ENCODE data around the gene TTI1.

The TTI1 gene

DNA sequence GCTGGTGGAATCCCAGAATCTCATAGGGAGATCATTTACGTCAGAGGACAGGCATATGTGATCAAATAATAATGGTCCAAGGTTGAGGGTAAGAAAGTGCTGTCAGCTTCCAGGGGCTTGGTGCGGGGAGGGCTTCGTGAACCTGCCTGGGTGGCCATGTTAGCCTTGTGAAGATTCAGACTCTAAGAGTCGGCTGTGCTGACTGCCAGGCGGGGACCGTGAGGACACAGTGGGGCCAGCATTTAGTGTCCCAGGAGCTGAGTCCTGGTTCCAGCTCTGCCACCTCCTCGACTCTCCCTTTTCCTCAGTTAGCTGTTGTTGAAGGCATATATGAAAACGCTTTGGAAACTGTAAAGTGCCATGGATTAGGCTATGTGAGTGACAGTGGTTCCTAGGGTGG lies 96.8 kb downstream of the TTI1 start:
- DNase-seq (ENCODE audit: low spot score): no peak

DNA sequence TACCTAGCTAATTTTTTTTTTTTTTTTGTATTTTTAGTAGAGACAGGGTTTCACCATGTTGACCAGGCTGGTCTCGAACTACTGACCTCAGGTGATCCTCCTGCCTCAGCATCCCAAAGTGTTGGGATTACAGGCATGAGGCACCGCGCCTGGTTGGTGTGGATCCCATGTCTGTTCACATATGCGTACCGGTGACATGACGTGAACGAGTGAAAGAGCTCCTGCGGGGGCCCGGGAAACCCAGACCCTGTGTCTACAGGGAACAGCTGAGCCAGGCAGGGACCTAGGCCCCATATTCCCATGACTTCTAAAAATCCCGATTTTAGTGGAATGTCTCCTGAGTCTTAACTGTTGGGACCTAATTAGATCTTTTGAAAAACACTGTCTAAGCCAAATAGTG lies 97.2 kb downstream of the TTI1 start:
- no peak for DNase-seq (ENCODE audit: low spot score)

DNA sequence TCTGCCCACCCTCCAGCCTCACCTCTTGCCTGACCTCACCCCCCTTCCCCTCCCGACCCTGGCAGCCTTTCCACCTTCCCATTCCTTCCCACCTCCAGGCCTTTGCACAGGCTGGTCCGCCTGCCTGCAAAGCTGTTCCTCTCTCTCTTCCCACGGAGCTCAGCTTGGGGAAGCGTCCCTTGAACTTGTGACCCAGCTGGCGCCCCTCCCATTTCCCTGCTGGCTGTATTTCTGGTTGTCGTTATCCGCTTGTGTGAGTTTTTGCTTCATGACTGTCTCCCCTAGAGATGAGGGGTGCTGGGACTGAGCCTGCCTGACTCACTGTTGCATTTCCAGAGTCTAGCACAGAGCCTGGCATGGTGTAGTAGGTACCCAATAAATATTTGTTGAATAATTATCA lies 97.8 kb downstream of the TTI1 start:
- DNase-seq (ENCODE audit: low spot score): no peak

DNA sequence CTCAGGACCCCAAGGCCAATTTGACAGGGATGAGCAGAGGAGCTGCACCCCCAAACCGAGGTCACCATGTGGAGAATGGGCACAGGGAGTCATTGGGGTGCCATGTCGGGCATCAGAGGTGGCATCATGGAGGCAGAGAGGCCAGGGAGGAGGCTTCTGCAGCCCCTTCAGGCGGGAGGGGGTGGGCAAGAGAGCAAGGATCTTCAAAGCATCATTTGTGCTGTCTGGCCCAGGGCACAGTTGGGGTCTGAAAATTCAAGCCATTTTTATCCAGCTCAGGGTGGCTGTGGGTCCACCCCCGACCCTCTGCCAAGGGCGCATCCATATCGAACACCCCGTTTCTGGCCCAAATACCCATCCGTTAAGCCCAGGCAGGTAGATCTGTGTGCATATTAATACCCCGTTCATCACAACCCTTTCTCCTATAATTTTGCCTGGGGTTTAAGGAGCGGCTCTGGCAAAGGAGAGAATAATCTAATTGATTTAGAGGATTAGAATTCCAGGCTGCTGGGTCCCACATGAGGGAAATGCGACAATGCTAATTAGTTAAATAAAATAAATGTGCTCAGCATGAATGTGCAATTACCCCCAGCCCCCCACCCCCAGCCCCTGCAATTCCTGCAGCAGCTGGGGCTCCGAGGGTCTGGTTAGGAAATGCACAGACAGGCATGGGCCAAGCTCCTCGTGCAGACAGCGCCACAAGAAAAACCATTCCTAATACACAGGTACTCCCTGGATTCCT lies 98.5 kb downstream of the TTI1 start:
- no peak for DNase-seq (ENCODE audit: low spot score)

DNA sequence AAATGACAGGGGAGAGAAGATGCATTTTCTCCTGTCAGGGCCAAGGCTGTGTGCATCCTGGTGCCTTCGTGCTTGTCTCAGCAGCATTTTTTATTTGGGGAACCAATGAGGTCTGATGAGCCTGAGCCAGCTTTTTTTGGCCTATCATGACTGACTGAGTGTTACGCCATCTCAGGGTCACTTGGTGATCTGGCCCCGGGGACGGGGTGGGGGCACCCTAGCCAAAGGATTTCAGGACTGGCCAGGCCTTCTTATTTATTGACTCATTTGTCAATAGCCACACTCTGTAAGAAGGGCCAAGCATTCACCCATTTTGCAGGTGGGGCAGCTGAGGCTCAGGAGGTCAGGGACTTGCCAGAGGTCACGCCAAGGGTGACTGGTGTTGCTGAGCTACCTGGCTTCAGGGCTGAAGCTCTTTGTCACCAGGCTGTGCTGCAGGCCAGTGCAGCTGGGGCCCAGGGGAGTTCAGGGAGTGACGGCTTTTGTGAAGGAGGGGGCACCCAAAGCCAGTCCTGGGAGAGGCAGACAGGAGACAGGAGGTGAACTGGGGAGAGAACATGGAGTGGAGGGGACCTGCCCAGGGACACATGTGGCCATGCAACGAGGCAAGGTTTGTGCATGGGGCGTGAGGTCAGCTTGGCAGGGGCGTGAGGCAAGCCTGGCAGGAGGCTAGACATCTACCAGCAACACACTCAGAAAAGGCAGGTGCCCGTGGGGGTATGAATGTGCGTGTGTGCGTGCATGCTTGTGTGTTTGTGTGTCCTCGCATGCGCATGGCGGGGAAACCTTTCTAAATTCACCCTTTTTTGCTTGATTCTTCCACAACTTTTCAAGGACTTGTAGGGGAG lies 99.2 kb downstream of the TTI1 start:
- DNase-seq (ENCODE audit: low spot score): no peak
